GM10248 (cell line): ENCODE results near the gene HHATL.

Source experiments
- CTCF ChIA-PET: fragments of 300-600 bp; sonication (Branson Sonifier 250); formaldehyde crosslinking; extraction: SDS; loops from one replicate; lab custom pipeline; 2021; ENCODE audit warnings: antibody characterized with exemption; lab: Yijun Ruan, JAX
- POLR2A ChIA-PET: fragments of 350-650 bp; sonication (Branson Sonifier 250); formaldehyde crosslinking; extraction: SDS; loops from one replicate; lab custom pipeline; 2020; ENCODE audit warnings: antibody characterized with exemption; lab: Yijun Ruan, JAX
- DNase-seq: peaks from one replicate; pipeline ENCODE4 v3.0.0; 2012; ENCODE audit errors: extremely low spot score
- CTCF ChIP-seq: IDR thresholded peaks from 2 replicates; pipeline ENCODE4 v1.5.1; 2012; ENCODE audit warnings: mild to moderate bottlenecking, low read depth; ENCODE audit errors: extremely low read depth, missing control alignments, control extremely low read depth

Gene HHATL

GRCh38 chr3:42701371-42702065, 1.1 kb downstream of the HHATL start:
- CTCF ChIA-PET, result no interaction called here
- no peak for TF ChIP-seq CTCF
- DNase-seq, result peak; percentile 78
- POLR2A ChIA-PET, result no interaction called here

GRCh38 chr3:42700366-42701288, 2.0 kb downstream of the HHATL start:
- no peak for DNase-seq
- CTCF ChIA-PET, result no interaction called here
- no peak for TF ChIP-seq CTCF
- POLR2A ChIA-PET, result no interaction called here

- no peak for DNase-seq
- TF ChIP-seq CTCF, result no peak
Observed at GRCh38 chr3:42699511-42699971, 3.1 kb downstream of the HHATL start.

GRCh38 chr3:42698911-42699230, 3.7 kb downstream of the HHATL start:
- POLR2A ChIA-PET, result no interaction called here
- no peak for DNase-seq
- no peak for TF ChIP-seq CTCF
- CTCF ChIA-PET, result no interaction called here

More at GRCh38 chr3:42699511-42699971, 3.1 kb downstream of the HHATL start:
- ChIA-PET POLR2A (no interaction called here), CTCF (no interaction called here)

GRCh38 chr3:42698216-42698910, 4.2 kb downstream of the HHATL start:
- DNase-seq, result no peak
- TF ChIP-seq CTCF, result no peak
- CTCF ChIA-PET, result no interaction called here

More at GRCh38 chr3:42698216-42698910, 4.2 kb downstream of the HHATL start:
- POLR2A ChIA-PET, result no interaction called here
